Measurements from ENCODE around the gene ANAPC1.
"Not testable (repeated sequence)": the region's sequence is repeated elsewhere in the genome, so short reads cannot be mapped to it uniquely, and the experiment has no call there.

ANAPC1 gene

GRCh38 chr2:111834221-111834620 lies 49.8 kb downstream of the ANAPC1 start:
- in situ Hi-C loops (cut with MboI; ENCODE audit: low sequenced_read_pairs) = not testable (repeated sequence)

GRCh38 chr2:111830479-111830878 lies 53.5 kb downstream of the ANAPC1 start:
- in situ Hi-C loops (cut with MboI; ENCODE audit: low sequenced_read_pairs) = not testable (repeated sequence)

- in situ Hi-C loops (cut with MboI; ENCODE audit: low sequenced_read_pairs) = not testable (repeated sequence)
These were observed 55.7 kb downstream of the ANAPC1 start for GRCh38 chr2:111828217-111828766.

- in situ Hi-C loops (cut with MboI; ENCODE audit: low sequenced_read_pairs) = not testable (repeated sequence)
These were observed 70.9 kb downstream of the ANAPC1 start for GRCh38 chr2:111812970-111813622.

GRCh38 chr2:111790633-111791032 lies 93.4 kb downstream of the ANAPC1 start:
- in situ Hi-C loops (cut with MboI; ENCODE audit: low sequenced_read_pairs) = not testable (repeated sequence)

- in situ Hi-C loops (cut with MboI; ENCODE audit: low sequenced_read_pairs) = not testable (repeated sequence)
These were observed 99.9 kb downstream of the ANAPC1 start for GRCh38 chr2:111784081-111784480.

- in situ Hi-C loops (cut with MboI; ENCODE audit: low sequenced_read_pairs) = not testable (repeated sequence)
These were observed 101.8 kb downstream of the ANAPC1 start for GRCh38 chr2:111782195-111782594.

GRCh38 chr2:111781443-111782094 lies 102.4 kb downstream of the ANAPC1 start:
- in situ Hi-C loops (cut with MboI; ENCODE audit: low sequenced_read_pairs) = not testable (repeated sequence)

GRCh38 chr2:111777155-111777554 lies 106.8 kb downstream of the ANAPC1 start:
- in situ Hi-C loops (cut with MboI; ENCODE audit: low sequenced_read_pairs) = not testable (repeated sequence)

GRCh38 chr2:111776296-111776695 lies 107.7 kb downstream of the ANAPC1 start:
- in situ Hi-C loops (cut with MboI; ENCODE audit: low sequenced_read_pairs) = not testable (repeated sequence)

- in situ Hi-C loops (cut with MboI; ENCODE audit: low sequenced_read_pairs) = not testable (repeated sequence)
These were observed 111.8 kb downstream of the ANAPC1 start for GRCh38 chr2:111772180-111772579.

GRCh38 chr2:111770916-111771658 lies 112.9 kb downstream of the ANAPC1 start:
- in situ Hi-C loops (cut with MboI; ENCODE audit: low sequenced_read_pairs) = not testable (repeated sequence)

GRCh38 chr2:111768266-111769190 lies 115.5 kb downstream of the ANAPC1 start:
- in situ Hi-C loops (cut with MboI; ENCODE audit: low sequenced_read_pairs) = not testable (repeated sequence)

GRCh38 chr2:111767087-111767486 lies 116.9 kb downstream of the ANAPC1 start:
- in situ Hi-C loops (cut with MboI; ENCODE audit: low sequenced_read_pairs) = not testable (repeated sequence)

- in situ Hi-C loops (cut with MboI; ENCODE audit: low sequenced_read_pairs) = not testable (repeated sequence)
These were observed 117.7 kb downstream of the ANAPC1 start for GRCh38 chr2:111766295-111766694.

GRCh38 chr2:111764151-111764550 lies 119.8 kb downstream of the ANAPC1 start:
- in situ Hi-C loops (cut with MboI; ENCODE audit: low sequenced_read_pairs) = not testable (repeated sequence)

GRCh38 chr2:111760697-111761284 lies 123.2 kb downstream of the ANAPC1 start:
- in situ Hi-C loops (cut with MboI; ENCODE audit: low sequenced_read_pairs) = not testable (repeated sequence)

GRCh38 chr2:111752533-111752932 lies 131.5 kb downstream of the ANAPC1 start:
- in situ Hi-C loops (cut with MboI; ENCODE audit: low sequenced_read_pairs) = not testable (repeated sequence)

GRCh38 chr2:111750641-111751040 lies 133.4 kb downstream of the ANAPC1 start:
- in situ Hi-C loops (cut with MboI; ENCODE audit: low sequenced_read_pairs) = not testable (repeated sequence)

- in situ Hi-C loops (cut with MboI; ENCODE audit: low sequenced_read_pairs) = not testable (repeated sequence)
These were observed 135.6 kb downstream of the ANAPC1 start for GRCh38 chr2:111748429-111748828.

Data from HL-60/S4 treated with retinoic acid at 250 ng/mL for 4 days and 3 days (cell line).